NB4 (cell line): ENCODE data around the gene COLQ.

ENCODE experiments used
- MAX ChIP-seq: IDR thresholded peaks from 2 replicates; pipeline ENCODE4 v1.6.1; 2011; ENCODE audit warnings: low read depth, low read length
- MYC ChIP-seq: IDR thresholded peaks from 2 replicates; pipeline ENCODE4 v1.6.1; 2011; ENCODE audit warnings: low read depth, low read length
- POLR2A ChIP-seq: IDR thresholded peaks from 2 replicates; pipeline ENCODE4 v1.6.1; 2011; ENCODE audit warnings: mild to moderate bottlenecking; ENCODE audit not compliant: insufficient read length; ENCODE audit errors: extremely low read depth
- TF ChIP-seq, protein P1 (sequence below): IDR thresholded peaks from one replicate; pipeline ENCODE4 v1.5.1; 2012; ENCODE audit warnings: low read depth, low read length

DNA sequence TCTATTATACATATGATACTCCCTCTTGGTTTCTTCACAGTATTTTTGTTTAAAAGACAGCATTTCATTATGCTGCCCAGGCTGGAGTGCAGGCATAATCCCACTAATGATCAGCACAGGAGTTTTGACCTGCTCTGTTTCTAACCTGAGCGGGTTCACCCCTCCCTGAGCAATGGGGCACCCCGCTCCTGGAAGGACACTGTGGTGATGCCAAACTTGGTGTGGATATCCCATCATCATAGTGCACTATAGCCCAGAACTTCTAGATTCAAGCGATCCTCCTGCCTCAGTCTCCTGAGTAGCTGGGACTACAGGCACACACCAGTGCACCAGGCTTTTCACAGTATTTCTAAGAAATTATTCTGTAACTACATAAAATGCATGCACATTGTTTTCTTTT is 14.9 kb downstream of the COLQ start:
- TF ChIP-seq, protein P1, sequence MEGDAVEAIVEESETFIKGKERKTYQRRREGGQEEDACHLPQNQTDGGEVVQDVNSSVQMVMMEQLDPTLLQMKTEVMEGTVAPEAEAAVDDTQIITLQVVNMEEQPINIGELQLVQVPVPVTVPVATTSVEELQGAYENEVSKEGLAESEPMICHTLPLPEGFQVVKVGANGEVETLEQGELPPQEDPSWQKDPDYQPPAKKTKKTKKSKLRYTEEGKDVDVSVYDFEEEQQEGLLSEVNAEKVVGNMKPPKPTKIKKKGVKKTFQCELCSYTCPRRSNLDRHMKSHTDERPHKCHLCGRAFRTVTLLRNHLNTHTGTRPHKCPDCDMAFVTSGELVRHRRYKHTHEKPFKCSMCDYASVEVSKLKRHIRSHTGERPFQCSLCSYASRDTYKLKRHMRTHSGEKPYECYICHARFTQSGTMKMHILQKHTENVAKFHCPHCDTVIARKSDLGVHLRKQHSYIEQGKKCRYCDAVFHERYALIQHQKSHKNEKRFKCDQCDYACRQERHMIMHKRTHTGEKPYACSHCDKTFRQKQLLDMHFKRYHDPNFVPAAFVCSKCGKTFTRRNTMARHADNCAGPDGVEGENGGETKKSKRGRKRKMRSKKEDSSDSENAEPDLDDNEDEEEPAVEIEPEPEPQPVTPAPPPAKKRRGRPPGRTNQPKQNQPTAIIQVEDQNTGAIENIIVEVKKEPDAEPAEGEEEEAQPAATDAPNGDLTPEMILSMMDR, result no peak
- TF ChIP-seq POLR2A (no peak), MAX (no peak), MYC (no peak)
